K562 (cell line): ENCODE data around the gene PLEKHS1. TPM values are rescaled to one million over a fixed set of nuclear protein-coding genes. Genes with fewer than 3 reads are reported as not detected.
A peak's percentile ranks its signal among the peaks of the same experiment; 100 is the strongest.

Source experiments
- ATAC-seq: fragments of 200-7000 bp; cut with Tn5 transposase; 3 replicates; pipeline ENCODE4 v1.9.1; 2020; ENCODE audit warnings: moderate library complexity
- BruUV-seq: library from RNA; stranded (reverse); fragments of 400-500 nt; replicated peaks from 2 replicates; lab custom pipeline; 2021; lab: Mats Ljungman, UMichigan
- CTCF ChIA-PET: fragments of 300-600 bp; formaldehyde crosslinking; extraction: SDS; loops from one replicate; lab custom pipeline; 2021; ENCODE audit warnings: low intra/inter-chr PET ratio; lab: Yijun Ruan, JAX
- POLR2A ChIA-PET: fragments of 300-600, 350-650 bp; sonication (Branson Sonifier 250); formaldehyde crosslinking; extraction: SDS; loops from one replicate; lab custom pipeline; 2021; ENCODE audit warnings: antibody characterized with exemption, inconsistent platforms; lab: Yijun Ruan, JAX
- DNase-seq, 4 experiments: peaks; one replicate each; pipeline versions ENCODE4 v3.0.0 to v3.0.0-alpha.2; 2011 to 2018; ENCODE audit warnings: low spot score in 3 of 4, mixed read lengths in 3 of 4; ENCODE audit errors: extremely low read depth in 1 of 4
- FAIRE-seq: peaks from 2 replicates; lab custom pipeline; 2011; peaks lifted over from hg19 to GRCh38; lab: Jason Lieb, UNC
- H2AFZ ChIP-seq: 2 replicates; pipeline ENCODE4 v1.6.0; 2011; ENCODE audit warnings: low read depth, low read length, control low read depth, inconsistent platforms
- H3K27ac ChIP-seq: fragments of 200-600 bp; 3 replicates; pipeline ENCODE4 v1.8.0; 2011; ENCODE audit warnings: low read depth, mild to moderate bottlenecking, control low read depth, inconsistent platforms, low read length, moderate library complexity, mixed read lengths; ENCODE audit errors: extremely low read depth
- H3K27me3 ChIP-seq, 2 experiments: fragments of 300-600 bp in 1 of 2; 2 replicates in 1 of 2; 3 replicates in 1 of 2; pipeline versions ENCODE4 v1.6.0 to v1.8.0; 2011; ENCODE audit warnings: inconsistent platforms in 2 of 2, low read length in 2 of 2, mild to moderate bottlenecking in 1 of 2, mixed read lengths in 1 of 2, moderate library complexity in 1 of 2; ENCODE audit not compliant: control insufficient read depth in 2 of 2, insufficient read depth in 2 of 2
- H3K36me3 ChIP-seq: fragments of 300-600 bp; 3 replicates; pipeline ENCODE4 v1.8.0; 2011; ENCODE audit warnings: mild to moderate bottlenecking, low read length, inconsistent platforms; ENCODE audit not compliant: control insufficient read depth, insufficient read depth
- H3K4me1 ChIP-seq, 2 experiments: fragments of 200-600 bp in 1 of 2; replicated peaks in 1 of 2; 2 replicates in 1 of 2; 3 replicates in 1 of 2; pipeline versions ENCODE4 v1.5.1 to v1.8.0; 2011; ENCODE audit warnings: inconsistent platforms in 2 of 2, low read length in 2 of 2, mild to moderate bottlenecking in 1 of 2, mixed read lengths in 1 of 2, moderate library complexity in 1 of 2; ENCODE audit not compliant: control insufficient read depth in 2 of 2, insufficient read depth in 2 of 2
- H3K4me2 ChIP-seq: 2 replicates; pipeline ENCODE4 v1.6.1; 2011; ENCODE audit warnings: low read length, control low read depth, inconsistent platforms, mixed read lengths; ENCODE audit not compliant: insufficient read depth
- H3K4me3 ChIP-seq: fragments of 200-600 bp; sonication (generic), shearing (Covaris generic); 2 replicates; pipeline ENCODE4 v1.5.1; 2016; ENCODE audit warnings: control low read depth, inconsistent platforms
- H3K79me2 ChIP-seq: fragments of 200-600 bp; 3 replicates; pipeline ENCODE4 v1.8.0; 2011; ENCODE audit warnings: low read length, inconsistent platforms; ENCODE audit not compliant: control insufficient read depth, insufficient read depth
- H3K9ac ChIP-seq, 2 experiments: 2 replicates each; pipeline versions ENCODE4 v1.6.0 to v1.6.1; 2011; ENCODE audit warnings: low read depth in 2 of 2, low read length in 2 of 2, control low read depth in 1 of 2, inconsistent platforms in 1 of 2, mild to moderate bottlenecking in 1 of 2, mixed read lengths in 1 of 2; ENCODE audit not compliant: insufficient read depth in 1 of 2
- H3K9me1 ChIP-seq: one replicate; pipeline ENCODE4 v1.6.0; 2011; ENCODE audit warnings: inconsistent platforms, mild to moderate bottlenecking, low read length, moderate library complexity; ENCODE audit not compliant: control insufficient read depth, insufficient read depth
- H3K9me3 ChIP-seq: replicated peaks from 2 replicates; pipeline ENCODE4 v1.5.1; 2011; ENCODE audit warnings: low read depth, low read length, inconsistent platforms; ENCODE audit not compliant: control insufficient read depth, insufficient read depth
- H4K20me1 ChIP-seq: replicated peaks from 2 replicates; pipeline ENCODE4 v1.6.1; 2011; ENCODE audit warnings: low read length, inconsistent platforms, mixed read lengths; ENCODE audit not compliant: control insufficient read depth, insufficient read depth
- CHD2 ChIP-seq: IDR thresholded peaks from 2 replicates; pipeline ENCODE4 v1.6.1; 2011; ENCODE audit warnings: low read depth, low read length
- ETV1 ChIP-seq: fragments of 450-650 bp; conservative IDR thresholded peaks from 2 replicates; pipeline ENCODE4 v1.6.1; 2016; ENCODE audit warnings: missing genetic modification characterization, control low read depth, low read depth, missing compliant biosample characterization
- FOXP1 ChIP-seq: sonication (generic); formaldehyde crosslinking; IDR thresholded peaks from 2 replicates; pipeline ENCODE4 v1.8.0; 2022; ENCODE audit warnings: mild to moderate bottlenecking, missing genetic modification reagents
- GABPA ChIP-seq: fragments of 200-800 bp; sonication (Bioruptor generic); conservative IDR thresholded peaks from 2 replicates; pipeline ENCODE4 v1.6.1; 2016; ENCODE audit warnings: low read depth, missing genetic modification characterization, missing compliant biosample characterization
- NR2C1 ChIP-seq, 2 experiments: fragments of 450-650 bp; IDR thresholded peaks; 2 replicates each; pipeline ENCODE4 v1.6.1; 2017; ENCODE audit warnings: mild to moderate bottlenecking in 2 of 2, antibody characterized with exemption in 1 of 2, inconsistent platforms in 1 of 2, missing compliant biosample characterization in 1 of 2, missing genetic modification characterization in 1 of 2
- WGBS: fragments of 100-300 bp; shearing (Covaris generic); methylation state at CpG from one replicate; pipeline ENCODE4 v1.1.6; 2016; ENCODE audit warnings: low coverage, mixed read lengths; ENCODE audit not compliant: insufficient coverage; ENCODE audit errors: missing lambda C conversion rate; 5-methylcytosine and 5-hydroxymethylcytosine counted together
- in situ Hi-C: fragments of 300-500 bp; cut with MboI; formaldehyde crosslinking; loops from 4 replicates; pipeline ENCODE4 v1.15.0; 2018; ENCODE audit warnings: inconsistent platforms, mixed read lengths
- intact Hi-C: fragments of 100-400 bp; cut with micrococcal nuclease; formaldehyde crosslinking; loops from 2 replicates; pipeline ENCODE4 v1.14.2; 2022
- polyA plus RNA-seq, 8 experiments: library from polyadenylated mRNA; depleted of rRNA in 4 of 8; stranded (reverse) in 5 of 8; unstranded in 3 of 8; fragments of >200 nt; fragmentation: Nextera tagmentation in 2 of 8; fragmentation: Illumina TruSeq in 1 of 8; extraction: Ambion mirVana in 2 of 8; extraction: Trizol in 1 of 8; gene quantifications; 2 replicates each; pipeline versions ENCODE4 v1.2.1 to v1.2.3, GENCODE V29; 2011 to 2014; ENCODE audit warnings: inconsistent platforms in 1 of 8, missing spikeins in 1 of 8
- total RNA-seq, 7 experiments: library from RNA; depleted of rRNA in 6 of 7; stranded (reverse); fragments of >200 nt in 6 of 7; fragmentation: Illumina TruSeq in 2 of 7; extraction: Trizol in 2 of 7; gene quantifications; 2 replicates each; pipeline versions ENCODE4 v1.2.1 to v1.2.3, GENCODE V29; 2011 to 2021; ENCODE audit warnings: low replicate concordance in 1 of 7

The PLEKHS1 gene
- total and polyA plus RNA-seq, 9 of the 15 experiments (the other 6 are each of a cell fraction or from before 2014, with no cell fraction given), result not detected

- POLR2A ChIA-PET, result interaction anchor here (0.8 kb wide), 1 partner anchor 27 kb away, joined by 4 read pairs; no protein-coding TSS in a partner anchor
- in situ Hi-C loops, result no loop called here
- Histone ChIP-seq H4K20me1 (no peaks in the 10 kb centered on the region), H3K4me3 (no peak overlapping the region), H3K9me3 (no peaks in the 10 kb centered on the region), H3K36me3 (no peaks in the 10 kb centered on the region), H2AFZ (peak overlapping the region; percentile 63; the same call in 1 of the 2 replicates)
- WGBS, result 4% methylated on average over 14 of the region's 14 CpGs
- no TSS peak for BruUV-seq
- intact Hi-C loops, result no loop called here
- peak; percentile 40 for TF ChIP-seq ETV1 (tag)
- no peak for TF ChIP-seq NR2C1 (IDR thresholded peaks at IDR 0.05)
- TF ChIP-seq NR2C1 (tag; IDR thresholded peaks at IDR 0.05), result 0 out of 2 replicates have a peak, but pooled peaks have one; percentile 47
- TF ChIP-seq GABPA, result peak; percentile 36; the same call in 1 of the 2 replicates
- no peak for TF ChIP-seq FOXP1
- TF ChIP-seq CHD2, result peak; percentile 81
- TF ChIP-seq, all 486 proteins: peak for 4
- Histone ChIP-seq H3K9ac (no peak overlapping the region), H3K9me1 (no peaks in the 10 kb centered on the region), H3K27ac (no peak overlapping the region), H3K4me2 (no peak overlapping the region), H3K27me3 (peaks cover 0 to 14% of the 10 kb centered on the region in 2 experiments; a peak in 3 of 5 replicates), H3K4me1 (no peaks in the 10 kb centered on the region), H3K79me2 (no peaks in the 10 kb centered on the region)
- CTCF ChIA-PET, result no interaction called here
- peak; percentile 38; the same call in 1 of the 3 replicates for ATAC-seq
- no peak for DNase-seq
- FAIRE-seq, result no peak
Observed at GRCh38 chr10:113782367-113782766, 30.9 kb downstream of the PLEKHS1 start.
